Right cardiac atrium (tissue), 5 donors: ENCODE measurements around the gene SPG11. TPM values are rescaled to one million over a fixed set of nuclear protein-coding genes. Genes with fewer than 3 reads are reported as not detected.
"Not testable (repeated sequence)": the region's sequence is repeated elsewhere in the genome, so short reads cannot be mapped to it uniquely, and the experiment has no call there.

ENCODE experiments used
- ATAC-seq, 2 donors: fragments of 200-7000 bp; cut with Tn5 transposase; one replicate each; pipeline versions ENCODE4 v1.8.0 to v1.9.1; 2020; ENCODE audit warnings: moderate library complexity in 2 of 2, mild to moderate bottlenecking in 1 of 2
- DNase-seq, 3 donors: peaks; one replicate each; pipeline ENCODE4 v3.0.0-alpha.2; 2020
- H3K27ac ChIP-seq: one replicate; pipeline ENCODE4 v1.5.1; 2013; ENCODE audit warnings: mild to moderate bottlenecking, low read length, control low read depth, moderate library complexity
- H3K27me3 ChIP-seq: one replicate; pipeline ENCODE4 v1.6.1; 2013; ENCODE audit not compliant: control insufficient read depth, insufficient read depth
- H3K4me1 ChIP-seq: one replicate; pipeline ENCODE4 v1.6.1; 2013; ENCODE audit warnings: low read length; ENCODE audit not compliant: control insufficient read depth, insufficient read depth
- H3K4me3 ChIP-seq: one replicate; pipeline ENCODE4 v1.5.1; 2013; ENCODE audit warnings: low read length, control low read depth
- H3K9me3 ChIP-seq: one replicate; pipeline ENCODE4 v1.6.1; 2013; ENCODE audit warnings: low read length; ENCODE audit not compliant: control insufficient read depth
- WGBS: extraction: QIAGEN DNeasy Blood & Tissue Kit; methylation state at CpG from one replicate; pipeline ENCODE4 v1.1.7; 2013; 5-methylcytosine and 5-hydroxymethylcytosine counted together
- intact Hi-C, 4 donors: fragments of 100-400 bp; cut with DNase I; formaldehyde crosslinking; loops; one replicate each; pipeline versions ENCODE4 v1.11.0 to v1.14.0; 2022 to 2023
- polyA plus RNA-seq: library from polyadenylated mRNA; stranded (reverse); fragments of 200-250 nt; gene quantifications from one replicate; pipeline ENCODE4 v1.2.3, GENCODE V29; 2013
- total RNA-seq, 4 donors: library from RNA; stranded (reverse); fragmentation: NEBNext Ultra II Directional; extraction: Animal tissue kit (Norgen Biotek cat#: 25700); gene quantifications; one replicate each; pipeline ENCODE4 v1.2.1, GENCODE V29; 2021
- donor health status: healthy with polysubstance abuse.
- donor health status: DM: no; HTN: yes; CAD: no.
- donor health status: DM: no; HTN: no; CAD: no.
- donor health status: DM: no; HTN: yes; CAD: no; lungs with severe emphysema.
- donor health status: DM: yes; HTN: yes; CAD: no.

The SPG11 gene
- total and polyA plus RNA-seq, 5 donors = 15.0 to 45.7 (median 40.7) TPM

- ATAC-seq (no peak), DNase-seq (no peak)
- WGBS = 82% methylated on average over 1 of the region's 1 CpG
- intact Hi-C loops = no loop called here
- no peak overlapping the region for H3K27ac ChIP-seq
- no peaks in the 10 kb centered on the region for H3K4me1 ChIP-seq
- no peaks in the 10 kb centered on the region for H3K27me3 ChIP-seq
- no peak overlapping the region for H3K4me3 ChIP-seq
- no peaks in the 10 kb centered on the region for H3K9me3 ChIP-seq
These were observed 42.5 kb upstream of the SPG11 start for GRCh38 chr15:44705986-44706385.

GRCh38 chr15:44700676-44701075 lies 37.2 kb upstream of the SPG11 start:
- intact Hi-C loops = not testable (repeated sequence)

GRCh38 chr15:44698641-44699040 lies 35.2 kb upstream of the SPG11 start:
- Histone ChIP-seq H3K9me3 (no peaks in the 10 kb centered on the region), H3K27ac (no peak overlapping the region), H3K27me3 (no peaks in the 10 kb centered on the region), H3K4me1 (no peaks in the 10 kb centered on the region), H3K4me3 (no peak overlapping the region)
- ATAC-seq = no peak
- no peak for DNase-seq
- intact Hi-C loops = no loop called here
- WGBS = 87% methylated on average over 2 of the region's 2 CpGs

More at GRCh38 chr15:44700676-44701075, 37.2 kb upstream of the SPG11 start:
- H3K27ac ChIP-seq, H3K27me3 ChIP-seq, DNase-seq, H3K4me1 ChIP-seq, ATAC-seq, H3K4me3 ChIP-seq, H3K9me3 ChIP-seq: not testable (repeated sequence)

- no peak overlapping the region for H3K4me3 ChIP-seq
- no peak for DNase-seq
- intact Hi-C loops = no loop called here
- H3K9me3 ChIP-seq = no peaks in the 10 kb centered on the region
- ATAC-seq = no peak
- no peaks in the 10 kb centered on the region for H3K27me3 ChIP-seq
- H3K4me1 ChIP-seq = no peaks in the 10 kb centered on the region
- no peak overlapping the region for H3K27ac ChIP-seq
These were observed 33.6 kb upstream of the SPG11 start for GRCh38 chr15:44697014-44697413.

GRCh38 chr15:44695294-44695693 lies 31.8 kb upstream of the SPG11 start:
- 76% methylated on average over 3 of the region's 3 CpGs for WGBS
- ATAC-seq = no peak
- Histone ChIP-seq H3K27ac (no peak overlapping the region), H3K4me3 (no peak overlapping the region), H3K27me3 (no peaks in the 10 kb centered on the region), H3K4me1 (no peaks in the 10 kb centered on the region), H3K9me3 (no peaks in the 10 kb centered on the region)
- DNase-seq = no peak
- intact Hi-C loops = no loop called here

GRCh38 chr15:44694416-44694815 lies 31.0 kb upstream of the SPG11 start:
- Histone ChIP-seq H3K4me1 (no peaks in the 10 kb centered on the region), H3K4me3 (no peak overlapping the region), H3K27ac (no peak overlapping the region), H3K9me3 (no peaks in the 10 kb centered on the region), H3K27me3 (no peaks in the 10 kb centered on the region)
- 86% methylated on average over 4 of the region's 4 CpGs for WGBS
- DNase-seq (no peak), ATAC-seq (no peak)
- intact Hi-C loops = no loop called here

GRCh38 chr15:44692659-44693058 lies 29.2 kb upstream of the SPG11 start:
- 91% methylated on average over 1 of the region's 1 CpG for WGBS
- Histone ChIP-seq H3K4me3 (no peak overlapping the region), H3K27me3 (no peaks in the 10 kb centered on the region), H3K9me3 (no peaks in the 10 kb centered on the region), H3K4me1 (no peaks in the 10 kb centered on the region), H3K27ac (no peak overlapping the region)
- no peak for ATAC-seq
- intact Hi-C loops = no loop called here
- DNase-seq = no peak

- H3K9me3 ChIP-seq, DNase-seq, ATAC-seq, intact Hi-C loops, H3K4me1 ChIP-seq, H3K27me3 ChIP-seq, H3K27ac ChIP-seq, H3K4me3 ChIP-seq: not testable (repeated sequence)
- 32% methylated on average over 1 of the region's 1 CpG for WGBS
These were observed 26.8 kb upstream of the SPG11 start for GRCh38 chr15:44690245-44690644.

GRCh38 chr15:44689318-44689717 lies 25.9 kb upstream of the SPG11 start:
- H3K27me3 ChIP-seq, H3K4me3 ChIP-seq, intact Hi-C loops, H3K27ac ChIP-seq, H3K9me3 ChIP-seq, H3K4me1 ChIP-seq, DNase-seq, ATAC-seq: not testable (repeated sequence)
- WGBS = 81% methylated on average over 2 of the region's 2 CpGs

- 39% methylated on average over 8 of the region's 8 CpGs for WGBS
These were observed 19.6 kb upstream of the SPG11 start for GRCh38 chr15:44682809-44683682.

GRCh38 chr15:44682211-44682610 lies 18.7 kb upstream of the SPG11 start:
- DNase-seq (no peak), ATAC-seq (peak; percentile 43 to 50)
- H3K27ac ChIP-seq = no peak overlapping the region
- intact Hi-C loops = no loop called here
- H3K4me3 ChIP-seq = no peak overlapping the region
- H3K9me3 ChIP-seq = no peaks in the 10 kb centered on the region
- no peaks in the 10 kb centered on the region for H3K27me3 ChIP-seq
- H3K4me1 ChIP-seq = peaks cover 9% of the 10 kb centered on the region
- 68% methylated on average over 2 of the region's 2 CpGs for WGBS

More at GRCh38 chr15:44682809-44683682, 19.6 kb upstream of the SPG11 start:
- ATAC-seq = peak in 1 of 2 donors; percentile 41
- H3K27ac ChIP-seq, intact Hi-C loops, H3K9me3 ChIP-seq, H3K4me3 ChIP-seq, H3K27me3 ChIP-seq, H3K4me1 ChIP-seq: not testable (repeated sequence)
- DNase-seq = peak in 2 of 3 donors; percentile 31 to 83
